H1 (cell line): Measurements from ENCODE around the gene GSG1L. TPM values are rescaled to one million over a fixed set of nuclear protein-coding genes. Genes with fewer than 3 reads are reported as not detected.

Source experiments
- POLR2AphosphoS5 ChIP-seq: IDR thresholded peaks from 2 replicates; pipeline ENCODE4 v1.6.1; 2011; ENCODE audit warnings: low read depth, low read length
- YY1 ChIP-seq: IDR thresholded peaks from 2 replicates; pipeline ENCODE4 v1.6.1; 2011; ENCODE audit warnings: low read depth, mild to moderate bottlenecking, low read length
- polyA plus RNA-seq, 7 experiments: library from polyadenylated mRNA; depleted of rRNA in 3 of 7; stranded (reverse) in 5 of 7; unstranded in 2 of 7; fragments of >200 nt in 5 of 7; fragments of 200-250 nt in 2 of 7; gene quantifications; 1 replicate in 5 of 7; 2 replicates in 1 of 7; 4 replicates in 1 of 7; pipeline versions ENCODE4 v1.2.1 to v1.2.3, GENCODE V29; 2011 to 2013; ENCODE audit warnings: missing spikeins in 2 of 7, mixed read lengths in 2 of 7
- total RNA-seq: library from RNA; stranded (reverse); fragmentation: NEBNext Ultra II Directional; extraction: Animal tissue kit (Norgen Biotek cat#: 25700); gene quantifications from 2 replicates; pipeline ENCODE4 v1.2.1, GENCODE V29; 2021
- TF ChIP-seq, protein P1 (sequence below): fragments of 300-600 bp; sonication (generic); IDR thresholded peaks from 2 replicates; pipeline ENCODE4 v1.7.1; 2012; ENCODE audit warnings: low read length, moderate library complexity, mild to moderate bottlenecking, inconsistent platforms; ENCODE audit not compliant: insufficient replicate concordance

GSG1L gene
- total and polyA plus RNA-seq, 2 of the 8 experiments (the other 6 are each of a cell fraction or from before 2014, with no cell fraction given): 0.71 to 1.1 TPM

DNA sequence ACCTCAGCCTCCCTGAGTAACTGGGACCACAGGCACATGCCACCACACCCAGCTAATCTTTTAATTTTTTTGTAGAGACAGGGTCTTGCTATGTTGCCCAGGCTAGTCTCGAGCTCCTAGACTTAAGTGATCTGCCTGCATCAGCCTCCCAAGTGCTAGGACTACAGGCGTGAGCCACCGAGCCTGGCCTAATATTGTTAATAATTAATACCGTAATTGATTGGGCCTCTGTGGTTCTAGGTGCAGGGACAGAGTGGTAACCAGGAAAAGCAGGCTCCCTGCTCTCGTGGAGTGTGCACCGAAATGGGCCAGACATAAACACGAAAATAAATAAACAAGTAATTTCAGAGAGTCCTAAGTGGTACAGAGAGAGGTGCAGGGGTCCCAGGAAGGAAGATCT, 241.0 kb downstream of the GSG1L start (continued):
- TF ChIP-seq, protein P1, sequence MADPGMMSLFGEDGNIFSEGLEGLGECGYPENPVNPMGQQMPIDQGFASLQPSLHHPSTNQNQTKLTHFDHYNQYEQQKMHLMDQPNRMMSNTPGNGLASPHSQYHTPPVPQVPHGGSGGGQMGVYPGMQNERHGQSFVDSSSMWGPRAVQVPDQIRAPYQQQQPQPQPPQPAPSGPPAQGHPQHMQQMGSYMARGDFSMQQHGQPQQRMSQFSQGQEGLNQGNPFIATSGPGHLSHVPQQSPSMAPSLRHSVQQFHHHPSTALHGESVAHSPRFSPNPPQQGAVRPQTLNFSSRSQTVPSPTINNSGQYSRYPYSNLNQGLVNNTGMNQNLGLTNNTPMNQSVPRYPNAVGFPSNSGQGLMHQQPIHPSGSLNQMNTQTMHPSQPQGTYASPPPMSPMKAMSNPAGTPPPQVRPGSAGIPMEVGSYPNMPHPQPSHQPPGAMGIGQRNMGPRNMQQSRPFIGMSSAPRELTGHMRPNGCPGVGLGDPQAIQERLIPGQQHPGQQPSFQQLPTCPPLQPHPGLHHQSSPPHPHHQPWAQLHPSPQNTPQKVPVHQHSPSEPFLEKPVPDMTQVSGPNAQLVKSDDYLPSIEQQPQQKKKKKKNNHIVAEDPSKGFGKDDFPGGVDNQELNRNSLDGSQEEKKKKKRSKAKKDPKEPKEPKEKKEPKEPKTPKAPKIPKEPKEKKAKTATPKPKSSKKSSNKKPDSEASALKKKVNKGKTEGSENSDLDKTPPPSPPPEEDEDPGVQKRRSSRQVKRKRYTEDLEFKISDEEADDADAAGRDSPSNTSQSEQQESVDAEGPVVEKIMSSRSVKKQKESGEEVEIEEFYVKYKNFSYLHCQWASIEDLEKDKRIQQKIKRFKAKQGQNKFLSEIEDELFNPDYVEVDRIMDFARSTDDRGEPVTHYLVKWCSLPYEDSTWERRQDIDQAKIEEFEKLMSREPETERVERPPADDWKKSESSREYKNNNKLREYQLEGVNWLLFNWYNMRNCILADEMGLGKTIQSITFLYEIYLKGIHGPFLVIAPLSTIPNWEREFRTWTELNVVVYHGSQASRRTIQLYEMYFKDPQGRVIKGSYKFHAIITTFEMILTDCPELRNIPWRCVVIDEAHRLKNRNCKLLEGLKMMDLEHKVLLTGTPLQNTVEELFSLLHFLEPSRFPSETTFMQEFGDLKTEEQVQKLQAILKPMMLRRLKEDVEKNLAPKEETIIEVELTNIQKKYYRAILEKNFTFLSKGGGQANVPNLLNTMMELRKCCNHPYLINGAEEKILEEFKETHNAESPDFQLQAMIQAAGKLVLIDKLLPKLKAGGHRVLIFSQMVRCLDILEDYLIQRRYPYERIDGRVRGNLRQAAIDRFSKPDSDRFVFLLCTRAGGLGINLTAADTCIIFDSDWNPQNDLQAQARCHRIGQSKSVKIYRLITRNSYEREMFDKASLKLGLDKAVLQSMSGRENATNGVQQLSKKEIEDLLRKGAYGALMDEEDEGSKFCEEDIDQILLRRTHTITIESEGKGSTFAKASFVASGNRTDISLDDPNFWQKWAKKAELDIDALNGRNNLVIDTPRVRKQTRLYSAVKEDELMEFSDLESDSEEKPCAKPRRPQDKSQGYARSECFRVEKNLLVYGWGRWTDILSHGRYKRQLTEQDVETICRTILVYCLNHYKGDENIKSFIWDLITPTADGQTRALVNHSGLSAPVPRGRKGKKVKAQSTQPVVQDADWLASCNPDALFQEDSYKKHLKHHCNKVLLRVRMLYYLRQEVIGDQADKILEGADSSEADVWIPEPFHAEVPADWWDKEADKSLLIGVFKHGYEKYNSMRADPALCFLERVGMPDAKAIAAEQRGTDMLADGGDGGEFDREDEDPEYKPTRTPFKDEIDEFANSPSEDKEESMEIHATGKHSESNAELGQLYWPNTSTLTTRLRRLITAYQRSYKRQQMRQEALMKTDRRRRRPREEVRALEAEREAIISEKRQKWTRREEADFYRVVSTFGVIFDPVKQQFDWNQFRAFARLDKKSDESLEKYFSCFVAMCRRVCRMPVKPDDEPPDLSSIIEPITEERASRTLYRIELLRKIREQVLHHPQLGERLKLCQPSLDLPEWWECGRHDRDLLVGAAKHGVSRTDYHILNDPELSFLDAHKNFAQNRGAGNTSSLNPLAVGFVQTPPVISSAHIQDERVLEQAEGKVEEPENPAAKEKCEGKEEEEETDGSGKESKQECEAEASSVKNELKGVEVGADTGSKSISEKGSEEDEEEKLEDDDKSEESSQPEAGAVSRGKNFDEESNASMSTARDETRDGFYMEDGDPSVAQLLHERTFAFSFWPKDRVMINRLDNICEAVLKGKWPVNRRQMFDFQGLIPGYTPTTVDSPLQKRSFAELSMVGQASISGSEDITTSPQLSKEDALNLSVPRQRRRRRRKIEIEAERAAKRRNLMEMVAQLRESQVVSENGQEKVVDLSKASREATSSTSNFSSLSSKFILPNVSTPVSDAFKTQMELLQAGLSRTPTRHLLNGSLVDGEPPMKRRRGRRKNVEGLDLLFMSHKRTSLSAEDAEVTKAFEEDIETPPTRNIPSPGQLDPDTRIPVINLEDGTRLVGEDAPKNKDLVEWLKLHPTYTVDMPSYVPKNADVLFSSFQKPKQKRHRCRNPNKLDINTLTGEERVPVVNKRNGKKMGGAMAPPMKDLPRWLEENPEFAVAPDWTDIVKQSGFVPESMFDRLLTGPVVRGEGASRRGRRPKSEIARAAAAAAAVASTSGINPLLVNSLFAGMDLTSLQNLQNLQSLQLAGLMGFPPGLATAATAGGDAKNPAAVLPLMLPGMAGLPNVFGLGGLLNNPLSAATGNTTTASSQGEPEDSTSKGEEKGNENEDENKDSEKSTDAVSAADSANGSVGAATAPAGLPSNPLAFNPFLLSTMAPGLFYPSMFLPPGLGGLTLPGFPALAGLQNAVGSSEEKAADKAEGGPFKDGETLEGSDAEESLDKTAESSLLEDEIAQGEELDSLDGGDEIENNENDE: no peak
- TF ChIP-seq YY1: no peak
- no peak for TF ChIP-seq POLR2AphosphoS5
